22Rv1 (cell line): ENCODE results near the gene CYSRT1.

Source experiments
- CTCF ChIP-seq: fragments of 450-650 bp; IDR thresholded peaks from 2 replicates; pipeline ENCODE4 v1.5.1; 2017; ENCODE audit warnings: mild to moderate bottlenecking
- ZFX ChIP-seq: fragments of 450-650 bp; IDR thresholded peaks from 2 replicates; pipeline ENCODE4 v1.6.1; 2017; ENCODE audit warnings: antibody characterized with exemption, borderline replicate concordance

GRCh38 chr9:137235424-137236237 lies 10.7 kb downstream of the CYSRT1 start:
- TF ChIP-seq CTCF = no peak
- TF ChIP-seq ZFX = no peak
